HCT116 (cell line): Measurements from ENCODE around the gene RAD51AP2. TPM values are rescaled to one million over a fixed set of nuclear protein-coding genes. Genes with fewer than 3 reads are reported as not detected.

Experiments
- ATAC-seq: fragments of 200-7000 bp; cut with Tn5 transposase; 2 replicates; pipeline ENCODE4 v1.9.1; 2020; ENCODE audit warnings: mild to moderate bottlenecking, moderate library complexity
- BruUV-seq: library from RNA; stranded (reverse); fragments of 400-500 nt; replicated peaks from 2 replicates; lab custom pipeline; 2021; lab: Mats Ljungman, UMichigan
- CTCF ChIA-PET: fragments of 300-600 bp; sonication (Branson Sonifier 250); formaldehyde crosslinking; loops from one replicate; lab custom pipeline; 2021; ENCODE audit warnings: antibody characterized with exemption; lab: Charles Lee
- POLR2A ChIA-PET: fragments of 300-600, 350-600 bp; sonication (Branson Sonifier 250); formaldehyde crosslinking; loops from one replicate; lab custom pipeline; 2021; ENCODE audit warnings: antibody characterized with exemption; lab: Charles Lee
- RAD21 ChIA-PET, 2 experiments: fragments of 300-600 bp; sonication (Branson Sonifier 250); formaldehyde crosslinking; loops; one replicate each; lab custom pipeline; 2023; ENCODE audit warnings: low total read pairs in 2 of 2; ENCODE audit not compliant: uncharacterized antibody in 2 of 2, unreplicated experiment in 2 of 2, low non-redundant PET in 1 of 2; lab: Charles Lee
- DNase-seq: peaks from one replicate; pipeline ENCODE4 v3.0.0-alpha.2; 2010; ENCODE audit warnings: low read depth, low spot score
- H2AFZ ChIP-seq: fragments of 200-600 bp; shearing (Covaris generic), sonication (generic); 2 replicates; pipeline ENCODE4 v1.6.1; 2017; ENCODE audit warnings: low read depth, mixed run types, mixed read lengths, antibody characterized with exemption, low read length; ENCODE audit not compliant: poor library complexity, severe bottlenecking
- H3K27ac ChIP-seq: 2 replicates; pipeline ENCODE4 v1.5.1; 2012; ENCODE audit warnings: low read depth, low read length
- H3K27me3 ChIP-seq: fragments of 200-600 bp; sonication (generic); 2 replicates; pipeline ENCODE4 v1.6.1; 2016; ENCODE audit warnings: mixed run types, low read length, mixed read lengths; ENCODE audit not compliant: insufficient read depth
- H3K36me3 ChIP-seq, 2 experiments: fragments of 200-500 bp in 1 of 2; fragments of 200-600 bp in 1 of 2; sonication (Bioruptor generic) in 1 of 2; sonication (generic) in 1 of 2; 2 replicates each; pipeline versions ENCODE4 v1.5.1 to v1.6.1; 2014 to 2016; ENCODE audit warnings: low read length in 2 of 2, inconsistent platforms in 1 of 2, mixed read lengths in 1 of 2, mixed run types in 1 of 2; ENCODE audit not compliant: insufficient read depth in 2 of 2, control insufficient read depth in 1 of 2
- H3K4me1 ChIP-seq, 2 experiments: fragments of 200-600 bp in 1 of 2; sonication (generic) in 1 of 2; 2 replicates each; pipeline versions ENCODE4 v1.5.1 to v1.6.1; 2012 to 2017; ENCODE audit warnings: low read length in 2 of 2, inconsistent platforms in 1 of 2, mild to moderate bottlenecking in 1 of 2, mixed read lengths in 1 of 2, mixed run types in 1 of 2, moderate library complexity in 1 of 2; ENCODE audit not compliant: insufficient read depth in 2 of 2, control insufficient read depth in 1 of 2
- H3K4me2 ChIP-seq: fragments of 200-600 bp; sonication (generic); 2 replicates; pipeline ENCODE4 v1.6.1; 2017; ENCODE audit warnings: mixed run types, low read length, mixed read lengths
- H3K4me3 ChIP-seq, 2 experiments: fragments of 200-600 bp in 1 of 2; sonication (generic) in 1 of 2; replicated peaks in 1 of 2; 2 replicates each; pipeline ENCODE4 v1.5.1; 2011 to 2016; ENCODE audit warnings: low read length in 2 of 2, control low read depth in 1 of 2, low read depth in 1 of 2, mild to moderate bottlenecking in 1 of 2, mixed read lengths in 1 of 2, mixed run types in 1 of 2
- H3K79me2 ChIP-seq: fragments of 200-600 bp; sonication (generic); 2 replicates; pipeline ENCODE4 v1.6.1; 2017; ENCODE audit warnings: mild to moderate bottlenecking, mixed run types, low read length, moderate library complexity, mixed read lengths; ENCODE audit not compliant: insufficient read depth
- H3K9ac ChIP-seq: fragments of 200-600 bp; sonication (generic); 2 replicates; pipeline ENCODE4 v1.6.1; 2016; ENCODE audit warnings: low read length, mixed read lengths
- H3K9me2 ChIP-seq: fragments of 200-600 bp; sonication (generic), shearing (Covaris generic); 2 replicates; pipeline ENCODE4 v1.6.1; 2017; ENCODE audit warnings: mixed run types, mild to moderate bottlenecking, moderate library complexity; ENCODE audit not compliant: insufficient read depth
- H3K9me3 ChIP-seq, 2 experiments: fragments of 200-500 bp in 1 of 2; fragments of 200-600 bp in 1 of 2; sonication (Bioruptor generic) in 1 of 2; sonication (generic) in 1 of 2; 2 replicates each; pipeline ENCODE4 v1.6.1; 2014 to 2017; ENCODE audit warnings: low read length in 2 of 2, mixed read lengths in 2 of 2, inconsistent platforms in 1 of 2, low read depth in 1 of 2, mild to moderate bottlenecking in 1 of 2, mixed run types in 1 of 2, moderate library complexity in 1 of 2; ENCODE audit not compliant: control insufficient read depth in 1 of 2, insufficient read depth in 1 of 2
- H4K20me1 ChIP-seq: fragments of 200-600 bp; sonication (generic), shearing (Covaris generic); 2 replicates; pipeline ENCODE4 v1.6.1; 2017; ENCODE audit warnings: mixed run types, mild to moderate bottlenecking, moderate library complexity; ENCODE audit not compliant: insufficient read depth
- CBX3 ChIP-seq: IDR thresholded peaks from 2 replicates; pipeline ENCODE4 v1.6.1; 2012; ENCODE audit warnings: low read depth
- EZH2phosphoT487 ChIP-seq: fragments of 200-600 bp; IDR thresholded peaks from 2 replicates; pipeline ENCODE4 v1.6.1; 2018; ENCODE audit warnings: antibody characterized with exemption, borderline replicate concordance
- FOSL1 ChIP-seq: IDR thresholded peaks from 2 replicates; pipeline ENCODE4 v1.6.1; 2012; ENCODE audit warnings: low read depth
- POLR2AphosphoS5 ChIP-seq: IDR thresholded peaks from 2 replicates; pipeline ENCODE4 v1.6.1; 2011; ENCODE audit warnings: mild to moderate bottlenecking, low read depth, low read length, moderate library complexity
- ZNF274 ChIP-seq: fragments of 200-500 bp; sonication (Bioruptor generic); IDR thresholded peaks from 2 replicates; pipeline ENCODE4 v1.6.1; 2014; ENCODE audit warnings: mild to moderate bottlenecking, low read depth, low read length, inconsistent platforms
- intact Hi-C: fragments of 100-400 bp; cut with micrococcal nuclease; formaldehyde crosslinking; loops from 2 replicates; pipeline ENCODE4 v1.10.0; 2022
- total RNA-seq: library from RNA; stranded (reverse); gene quantifications from one replicate; pipeline ENCODE4 v1.2.1, GENCODE V29; 2021; ENCODE audit not compliant: unreplicated experiment
- TF ChIP-seq, protein P1 (sequence below): IDR thresholded peaks from 2 replicates; pipeline ENCODE4 v1.6.1; 2012
- TF ChIP-seq, protein P2 (sequence below): IDR thresholded peaks from 2 replicates; pipeline ENCODE4 v1.6.1; 2012; ENCODE audit warnings: low read depth

The RAD51AP2 gene
- total RNA-seq, 1 experiment from 2014 or later: 0.10 TPM

DNA sequence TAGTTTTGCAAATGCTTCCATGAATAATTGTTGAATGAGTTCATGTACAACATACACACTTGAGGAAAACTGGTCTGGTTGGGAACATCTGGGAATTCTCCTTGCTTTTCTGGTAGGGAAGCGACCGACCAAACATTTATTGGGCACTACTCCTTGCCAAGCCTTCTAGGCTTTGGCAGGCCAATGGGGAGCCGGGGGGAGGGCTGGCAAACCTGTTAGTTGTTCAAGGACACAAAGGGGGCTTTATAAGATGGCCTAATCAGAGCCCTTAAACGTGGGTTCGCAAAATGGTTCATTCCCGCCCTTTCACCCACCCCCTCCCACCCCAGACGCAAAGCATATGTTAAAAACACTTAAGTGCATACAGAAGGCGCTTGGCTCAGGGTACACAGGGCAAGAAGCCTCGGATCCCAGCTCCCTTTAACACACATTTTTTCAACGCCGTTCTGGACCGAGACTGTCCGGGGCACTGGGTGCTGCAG, 21.4 kb upstream of the RAD51AP2 start:
- H3K4me3 ChIP-seq: peak overlapping the region; percentile 47 to 65
- H3K4me1 ChIP-seq: peaks cover 10 to 54% of the 10 kb centered on the region in 2 experiments; a peak in 3 of 4 replicates
- no peaks in the 10 kb centered on the region for H3K79me2 ChIP-seq
- TF ChIP-seq POLR2AphosphoS5 (peak; percentile 72), CBX3 (no peak), ZNF274 (no peak), EZH2phosphoT487 (no peak), FOSL1 (peak; percentile 18; the same call in 1 of the 2 replicates)
- TF ChIP-seq, protein P1, sequence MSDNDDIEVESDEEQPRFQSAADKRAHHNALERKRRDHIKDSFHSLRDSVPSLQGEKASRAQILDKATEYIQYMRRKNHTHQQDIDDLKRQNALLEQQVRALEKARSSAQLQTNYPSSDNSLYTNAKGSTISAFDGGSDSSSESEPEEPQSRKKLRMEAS: no peak
- TF ChIP-seq, protein P2, sequence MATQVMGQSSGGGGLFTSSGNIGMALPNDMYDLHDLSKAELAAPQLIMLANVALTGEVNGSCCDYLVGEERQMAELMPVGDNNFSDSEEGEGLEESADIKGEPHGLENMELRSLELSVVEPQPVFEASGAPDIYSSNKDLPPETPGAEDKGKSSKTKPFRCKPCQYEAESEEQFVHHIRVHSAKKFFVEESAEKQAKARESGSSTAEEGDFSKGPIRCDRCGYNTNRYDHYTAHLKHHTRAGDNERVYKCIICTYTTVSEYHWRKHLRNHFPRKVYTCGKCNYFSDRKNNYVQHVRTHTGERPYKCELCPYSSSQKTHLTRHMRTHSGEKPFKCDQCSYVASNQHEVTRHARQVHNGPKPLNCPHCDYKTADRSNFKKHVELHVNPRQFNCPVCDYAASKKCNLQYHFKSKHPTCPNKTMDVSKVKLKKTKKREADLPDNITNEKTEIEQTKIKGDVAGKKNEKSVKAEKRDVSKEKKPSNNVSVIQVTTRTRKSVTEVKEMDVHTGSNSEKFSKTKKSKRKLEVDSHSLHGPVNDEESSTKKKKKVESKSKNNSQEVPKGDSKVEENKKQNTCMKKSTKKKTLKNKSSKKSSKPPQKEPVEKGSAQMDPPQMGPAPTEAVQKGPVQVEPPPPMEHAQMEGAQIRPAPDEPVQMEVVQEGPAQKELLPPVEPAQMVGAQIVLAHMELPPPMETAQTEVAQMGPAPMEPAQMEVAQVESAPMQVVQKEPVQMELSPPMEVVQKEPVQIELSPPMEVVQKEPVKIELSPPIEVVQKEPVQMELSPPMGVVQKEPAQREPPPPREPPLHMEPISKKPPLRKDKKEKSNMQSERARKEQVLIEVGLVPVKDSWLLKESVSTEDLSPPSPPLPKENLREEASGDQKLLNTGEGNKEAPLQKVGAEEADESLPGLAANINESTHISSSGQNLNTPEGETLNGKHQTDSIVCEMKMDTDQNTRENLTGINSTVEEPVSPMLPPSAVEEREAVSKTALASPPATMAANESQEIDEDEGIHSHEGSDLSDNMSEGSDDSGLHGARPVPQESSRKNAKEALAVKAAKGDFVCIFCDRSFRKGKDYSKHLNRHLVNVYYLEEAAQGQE: no peak
- H3K9me3 ChIP-seq: no peaks in the 10 kb centered on the region
- ChIA-PET CTCF (interaction anchor here (1.8 kb wide), 1 partner anchor 131 kb away, joined by 6 read pairs; no protein-coding TSS in a partner anchor), RAD21 (interaction anchor here in 1 of 2 experiments (1.3 kb wide), 1 partner anchor 40 kb away, joined by 6 read pairs; no protein-coding TSS in a partner anchor), POLR2A (interaction anchor here (0.7 to 1.6 kb wide), 4 partner anchors 9 to 82 kb away, joined by 3 to 6 read pairs (median 4); no protein-coding TSS in a partner anchor)
- H3K27ac ChIP-seq: peak overlapping the region; percentile 58
- no peaks in the 10 kb centered on the region; the same call in 1 of the 2 replicates for H3K27me3 ChIP-seq
- intact Hi-C loops: loop anchor here (2.0 kb wide), 1 partner anchor 107 kb away; no protein-coding TSS in a partner anchor
- DNase-seq: peak; percentile 62
- H3K36me3 ChIP-seq: no peaks in the 10 kb centered on the region
- H4K20me1 ChIP-seq: no peaks in the 10 kb centered on the region
- no TSS peak for BruUV-seq
- H3K4me2 ChIP-seq: peak overlapping the region; percentile 82
- peak overlapping the region; percentile 68 for H3K9ac ChIP-seq
- peak; percentile 62 for ATAC-seq
- peak overlapping the region; percentile 92 for H2AFZ ChIP-seq
- no peaks in the 10 kb centered on the region for H3K9me2 ChIP-seq
